Astrocyte (in vitro differentiated cells and primary cell): ENCODE results near the gene CHD5. TPM values are rescaled to one million over a fixed set of nuclear protein-coding genes. Genes with fewer than 3 reads are reported as not detected.

Source experiments
- DNase-seq: peaks from one replicate; pipeline ENCODE4 v3.0.0-alpha.2; 2010; ENCODE audit warnings: low read depth
- FAIRE-seq: peaks from 2 replicates; lab custom pipeline; 2011; peaks lifted over from hg19 to GRCh38; lab: Jason Lieb, UNC
- H2AFZ ChIP-seq: 2 replicates; pipeline ENCODE4 v1.6.0; 2012; ENCODE audit warnings: low read depth, low read length, inconsistent platforms
- H3K27ac ChIP-seq: 2 replicates; pipeline ENCODE4 v1.5.1; 2011; ENCODE audit warnings: low read depth, low read length, inconsistent platforms
- H3K27me3 ChIP-seq: 2 replicates; pipeline ENCODE4 v1.6.0; 2011; ENCODE audit warnings: low read length, inconsistent platforms; ENCODE audit not compliant: insufficient read depth
- H3K36me3 ChIP-seq: 2 replicates; pipeline ENCODE4 v1.5.1; 2011; ENCODE audit warnings: low read length, inconsistent platforms; ENCODE audit not compliant: insufficient read depth
- H3K4me1 ChIP-seq: 2 replicates; pipeline ENCODE4 v1.5.1; 2011; ENCODE audit warnings: low read length, inconsistent platforms; ENCODE audit not compliant: insufficient read depth
- H3K4me2 ChIP-seq: 2 replicates; pipeline ENCODE4 v1.6.0; 2012; ENCODE audit warnings: low read length, inconsistent platforms
- H3K4me3 ChIP-seq: 2 replicates; pipeline ENCODE4 v1.5.1; 2011; ENCODE audit warnings: low read depth, mild to moderate bottlenecking, low read length, inconsistent platforms; ENCODE audit not compliant: insufficient read depth
- H3K79me2 ChIP-seq: 2 replicates; pipeline ENCODE4 v1.6.0; 2012; ENCODE audit warnings: mild to moderate bottlenecking, low read length, inconsistent platforms; ENCODE audit not compliant: insufficient read depth
- H3K9ac ChIP-seq: 2 replicates; pipeline ENCODE4 v1.6.0; 2012; ENCODE audit warnings: mild to moderate bottlenecking, low read length, inconsistent platforms
- H3K9me3 ChIP-seq: 2 replicates; pipeline ENCODE4 v1.5.1; 2012; ENCODE audit warnings: low read depth, mild to moderate bottlenecking, low read length, inconsistent platforms; ENCODE audit not compliant: insufficient read depth
- H4K20me1 ChIP-seq: 2 replicates; pipeline ENCODE4 v1.6.0; 2012; ENCODE audit warnings: low read length, inconsistent platforms; ENCODE audit not compliant: insufficient read depth
- H3K27ac Mint-ChIP-seq: one replicate; pipeline ENCODE4 v1.8.0; 2021; ENCODE audit warnings: mild to moderate bottlenecking, mixed read lengths; ENCODE audit not compliant: unreplicated experiment
- H3K27me3 Mint-ChIP-seq: one replicate; pipeline ENCODE4 v1.8.0; 2021; ENCODE audit warnings: low read depth, mixed read lengths; ENCODE audit not compliant: unreplicated experiment
- H3K36me3 Mint-ChIP-seq: one replicate; pipeline ENCODE4 v1.8.0; 2021; ENCODE audit warnings: low read depth, mixed read lengths; ENCODE audit not compliant: unreplicated experiment
- H3K4me1 Mint-ChIP-seq: one replicate; pipeline ENCODE4 v1.8.0; 2021; ENCODE audit warnings: low read depth, mixed read lengths; ENCODE audit not compliant: unreplicated experiment
- H3K4me3 Mint-ChIP-seq: one replicate; pipeline ENCODE4 v1.8.0; 2021; ENCODE audit warnings: mild to moderate bottlenecking, moderate library complexity, mixed read lengths; ENCODE audit not compliant: unreplicated experiment
- H3K9me3 Mint-ChIP-seq: one replicate; pipeline ENCODE4 v1.8.0; 2021; ENCODE audit warnings: mild to moderate bottlenecking, mixed read lengths; ENCODE audit not compliant: unreplicated experiment
- CTCF ChIP-seq: IDR thresholded peaks from 2 replicates; pipeline ENCODE4 v1.5.1; 2011; ENCODE audit warnings: low read depth, mild to moderate bottlenecking, inconsistent platforms, low read length, moderate library complexity; ENCODE audit not compliant: insufficient read depth
- EZH2 ChIP-seq: IDR thresholded peaks from 2 replicates; pipeline ENCODE4 v1.6.1; 2012; ENCODE audit warnings: mild to moderate bottlenecking, low read length, inconsistent platforms; ENCODE audit not compliant: insufficient read depth
- total RNA-seq: library from RNA; stranded (reverse); gene quantifications from 2 replicates; pipeline ENCODE4 v1.2.1, GENCODE V29; 2021

CHD5 gene
- total RNA-seq, 1 donor from 2014 or later, result 0.18 TPM

- Histone ChIP-seq H3K27me3 (peaks cover 3% of the 10 kb centered on the region), H3K36me3 (no peaks in the 10 kb centered on the region), H3K9ac (no peak overlapping the region), H3K4me3 (no peak overlapping the region), H2AFZ (no peak overlapping the region), H3K4me2 (no peak overlapping the region), H3K4me1 (peaks cover 3% of the 10 kb centered on the region), H3K9me3 (no peaks in the 10 kb centered on the region), H3K27ac (no peak overlapping the region), H4K20me1 (no peaks in the 10 kb centered on the region), H3K79me2 (no peaks in the 10 kb centered on the region)
- Mint-ChIP-seq H3K36me3 (no peaks in the 10 kb centered on the region), H3K4me1 (peaks cover 9% of the 10 kb centered on the region), H3K27ac (no peak overlapping the region), H3K27me3 (peaks cover 36% of the 10 kb centered on the region), H3K4me3 (no peak overlapping the region), H3K9me3 (no peaks in the 10 kb centered on the region)
- no peak for TF ChIP-seq CTCF
- TF ChIP-seq EZH2, result no peak
- FAIRE-seq, result no peak
- no peak for DNase-seq
Measured at GRCh38 chr1:6086762-6087376, 93.3 kb downstream of the CHD5 start.

GRCh38 chr1:6086358-6086757, 93.8 kb downstream of the CHD5 start:
- Histone ChIP-seq H3K36me3 (no peaks in the 10 kb centered on the region), H3K79me2 (no peaks in the 10 kb centered on the region), H3K4me1 (peaks cover 3% of the 10 kb centered on the region), H3K9me3 (no peaks in the 10 kb centered on the region), H3K4me3 (no peak overlapping the region), H4K20me1 (no peaks in the 10 kb centered on the region), H3K9ac (no peak overlapping the region), H2AFZ (no peak overlapping the region), H3K27me3 (peaks cover 5% of the 10 kb centered on the region), H3K27ac (no peak overlapping the region), H3K4me2 (no peak overlapping the region)
- Mint-ChIP-seq H3K27me3 (peaks cover 33% of the 10 kb centered on the region), H3K27ac (no peak overlapping the region), H3K4me1 (peaks cover 9% of the 10 kb centered on the region), H3K9me3 (no peaks in the 10 kb centered on the region), H3K36me3 (no peaks in the 10 kb centered on the region), H3K4me3 (no peak overlapping the region)
- FAIRE-seq (no peak), DNase-seq (no peak)
- TF ChIP-seq EZH2 (no peak), CTCF (no peak)

DNA sequence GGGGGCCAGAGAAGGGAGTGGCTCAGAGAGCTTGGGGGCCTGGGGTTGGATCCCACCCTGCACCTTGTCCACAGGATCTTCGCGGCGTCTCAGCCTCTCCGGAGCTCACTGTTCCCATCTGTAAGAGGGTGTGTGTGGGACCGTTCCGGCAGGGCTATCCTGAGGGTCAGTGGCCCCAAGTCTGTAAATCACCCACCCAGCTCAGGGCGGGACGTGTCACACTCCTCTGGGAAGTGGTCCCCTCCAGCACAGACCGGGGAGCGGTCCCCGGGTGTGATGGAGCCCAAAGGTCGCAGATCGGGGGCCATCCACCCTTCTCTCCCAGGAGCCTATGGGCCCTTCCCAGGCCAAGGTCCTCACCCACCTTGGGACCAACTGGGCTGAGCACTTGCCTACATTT, 94.5 kb downstream of the CHD5 start:
- peaks cover 27% of the 10 kb centered on the region for H3K27me3 Mint-ChIP-seq
- no peaks in the 10 kb centered on the region for H3K79me2 ChIP-seq
- H3K9me3 Mint-ChIP-seq, result no peaks in the 10 kb centered on the region
- no peaks in the 10 kb centered on the region for H3K36me3 ChIP-seq
- peaks cover 3% of the 10 kb centered on the region for H3K4me1 ChIP-seq
- no peak overlapping the region for H3K4me3 ChIP-seq
- H4K20me1 ChIP-seq, result no peaks in the 10 kb centered on the region
- H2AFZ ChIP-seq, result no peak overlapping the region
- FAIRE-seq, result no peak
- H3K9me3 ChIP-seq, result no peaks in the 10 kb centered on the region
- no peaks in the 10 kb centered on the region for H3K36me3 Mint-ChIP-seq
- TF ChIP-seq CTCF (no peak), EZH2 (no peak)
- H3K27me3 ChIP-seq, result peaks cover 6% of the 10 kb centered on the region
- DNase-seq, result no peak
- no peak overlapping the region for H3K4me3 Mint-ChIP-seq
- H3K27ac ChIP-seq, result no peak overlapping the region
- H3K27ac Mint-ChIP-seq, result no peak overlapping the region
- no peak overlapping the region for H3K9ac ChIP-seq
- H3K4me1 Mint-ChIP-seq, result peaks cover 9% of the 10 kb centered on the region
- H3K4me2 ChIP-seq, result no peak overlapping the region
